Spleen (tissue), 11 donors: ENCODE measurements around the gene TTLL11. TPM values are rescaled to one million over a fixed set of nuclear protein-coding genes. Genes with fewer than 3 reads are reported as not detected.

Experiments used
- DNase-seq: peaks from one replicate; pipeline ENCODE4 v3.0.0-alpha.2; 2020
- H3K27ac ChIP-seq, 8 donors: fragments of 200-600 bp; sonication (generic) in 7 of 8; 1 replicate in 4 of 8; 2 replicates in 4 of 8; pipeline versions ENCODE4 v1.5.0 to v1.8.0; 2016 to 2021; ENCODE audit warnings: inconsistent platforms in 4 of 8, mild to moderate bottlenecking in 4 of 8, moderate library complexity in 1 of 8
- H3K27me3 ChIP-seq, 7 donors: fragments of 200-600 bp; sonication (generic) in 6 of 7; replicated peaks in 1 of 7; 1 replicate in 4 of 7; 2 replicates in 3 of 7; pipeline versions ENCODE4 v1.5.0 to v1.8.0; 2016 to 2021; ENCODE audit warnings: inconsistent platforms in 3 of 7, mild to moderate bottlenecking in 1 of 7
- H3K36me3 ChIP-seq, 6 donors: fragments of 200-600 bp; sonication (generic) in 5 of 6; 1 replicate in 4 of 6; 2 replicates in 2 of 6; pipeline versions ENCODE4 v1.5.0 to v1.8.0; 2016 to 2021; ENCODE audit warnings: inconsistent platforms in 2 of 6
- H3K4me1 ChIP-seq, 6 donors: fragments of 200-600 bp; sonication (generic) in 5 of 6; 1 replicate in 3 of 6; 2 replicates in 3 of 6; pipeline versions ENCODE4 v1.5.0 to v1.8.0; 2016 to 2021; ENCODE audit warnings: inconsistent platforms in 3 of 6
- H3K4me3 ChIP-seq, 8 donors: fragments of 200-600 bp; sonication (generic) in 7 of 8; 1 replicate in 4 of 8; 2 replicates in 4 of 8; pipeline versions ENCODE4 v1.5.0 to v1.8.0; 2016 to 2021; ENCODE audit warnings: inconsistent platforms in 4 of 8, mild to moderate bottlenecking in 4 of 8, moderate library complexity in 2 of 8
- H3K9me3 ChIP-seq, 8 donors: fragments of 200-600 bp; sonication (generic) in 7 of 8; 1 replicate in 4 of 8; 2 replicates in 4 of 8; pipeline versions ENCODE4 v1.5.0 to v1.8.0; 2016 to 2021; ENCODE audit warnings: inconsistent platforms in 4 of 8
- POLR2A ChIP-seq, 3 donors: fragments of 450-650 bp; IDR thresholded peaks; one replicate each; pipeline ENCODE4 v1.5.1; 2017; ENCODE audit warnings: antibody characterized with exemption in 3 of 3, mild to moderate bottlenecking in 1 of 3
- POLR2AphosphoS5 ChIP-seq, 3 donors: sonication (generic); formaldehyde crosslinking; IDR thresholded peaks; one replicate each; pipeline ENCODE4 v1.5.1; 2017; ENCODE audit warnings: antibody characterized with exemption in 3 of 3
- WGBS, 5 donors: extraction: QIAGEN DNeasy Blood & Tissue Kit in 3 of 5; methylation state at CpG; one replicate each; pipeline versions ENCODE4 v1.1.5 to v1.1.7; 2013 to 2018; 5-methylcytosine and 5-hydroxymethylcytosine counted together
- intact Hi-C: fragments of 100-400 bp; cut with DNase I; formaldehyde crosslinking; loops from one replicate; pipeline ENCODE4 v1.15.0; 2023; ENCODE audit warnings: low total_unique reads
- polyA plus RNA-seq, 3 donors: library from polyadenylated mRNA; stranded (reverse); fragments of 200-250 nt; gene quantifications; one replicate each; pipeline ENCODE4 v1.2.1, GENCODE V29; 2013
- total RNA-seq, 7 donors: library from RNA; depleted of rRNA in 3 of 7; stranded (reverse); fragments of >200 nt in 3 of 7; fragmentation: NEBNext Ultra II Directional in 4 of 7; extraction: Animal tissue kit (Norgen Biotek cat#: 25700) in 4 of 7; gene quantifications; one replicate each; pipeline versions ENCODE4 v1.1.0 to v1.2.1, GENCODE V29; 2016 to 2021
- TF ChIP-seq, protein P1 (sequence below), 11 experiments: fragments of 200-600 bp in 7 of 11; fragments of 450-650 bp in 4 of 11; sonication (generic) in 4 of 11; IDR thresholded peaks in 8 of 11; conservative IDR thresholded peaks in 3 of 11; 1 replicate in 7 of 11; 2 replicates in 4 of 11; pipeline versions ENCODE4 v1.4.0 to v1.8.0; 2016 to 2021; ENCODE audit warnings: antibody characterized with exemption in 11 of 11, inconsistent platforms in 4 of 11, mild to moderate bottlenecking in 1 of 11
- donor health status: healthy with polysubstance abuse.
- donor health status: DM: no; HTN: no; CAD: no; lungs with moderate emphysema.
- donor health status: DM: no; HTN: no; CAD: no.
- donor health status: Bipolar disorder and iron deficiency.
- donor health status: healthy.
- donor health status: DM: no; HTN: no; CAD: no.
- donor health status: DM: yes; HTN: yes; CAD: no.

The TTLL11 gene
- total and polyA plus RNA-seq, 10 donors = 1.6 to 12.8 (median 7.3) TPM

DNA sequence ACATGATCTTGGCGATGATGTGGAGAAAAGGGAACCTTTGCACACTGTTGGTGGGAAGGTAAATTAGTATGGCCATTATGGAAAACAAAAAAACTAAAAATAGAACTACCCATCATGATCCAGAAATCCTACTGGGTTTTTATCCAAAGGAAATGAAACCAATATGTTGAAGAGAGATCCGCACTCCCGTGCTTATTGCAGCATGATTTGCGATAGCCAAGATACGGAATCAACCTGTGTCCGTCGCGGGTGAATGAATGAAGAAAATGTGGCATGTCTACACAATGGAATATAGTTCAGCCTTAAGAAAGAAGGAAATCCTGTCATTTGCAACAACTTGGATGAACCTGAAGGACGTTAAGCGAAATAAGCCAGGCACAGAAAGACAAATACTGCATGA, 84.5 kb downstream of the TTLL11 start:
- 73 to 79% (median 76%) methylated on average over 10 of the region's 10 CpGs for WGBS, 5 donors
- H3K27me3 ChIP-seq = no peaks in the 10 kb centered on the region
- H3K36me3 ChIP-seq = no peaks in the 10 kb centered on the region
- H3K9me3 ChIP-seq = no peaks in the 10 kb centered on the region
- no peak for TF ChIP-seq POLR2AphosphoS5 (IDR thresholded peaks at IDR 0.05)
- TF ChIP-seq, protein P1, sequence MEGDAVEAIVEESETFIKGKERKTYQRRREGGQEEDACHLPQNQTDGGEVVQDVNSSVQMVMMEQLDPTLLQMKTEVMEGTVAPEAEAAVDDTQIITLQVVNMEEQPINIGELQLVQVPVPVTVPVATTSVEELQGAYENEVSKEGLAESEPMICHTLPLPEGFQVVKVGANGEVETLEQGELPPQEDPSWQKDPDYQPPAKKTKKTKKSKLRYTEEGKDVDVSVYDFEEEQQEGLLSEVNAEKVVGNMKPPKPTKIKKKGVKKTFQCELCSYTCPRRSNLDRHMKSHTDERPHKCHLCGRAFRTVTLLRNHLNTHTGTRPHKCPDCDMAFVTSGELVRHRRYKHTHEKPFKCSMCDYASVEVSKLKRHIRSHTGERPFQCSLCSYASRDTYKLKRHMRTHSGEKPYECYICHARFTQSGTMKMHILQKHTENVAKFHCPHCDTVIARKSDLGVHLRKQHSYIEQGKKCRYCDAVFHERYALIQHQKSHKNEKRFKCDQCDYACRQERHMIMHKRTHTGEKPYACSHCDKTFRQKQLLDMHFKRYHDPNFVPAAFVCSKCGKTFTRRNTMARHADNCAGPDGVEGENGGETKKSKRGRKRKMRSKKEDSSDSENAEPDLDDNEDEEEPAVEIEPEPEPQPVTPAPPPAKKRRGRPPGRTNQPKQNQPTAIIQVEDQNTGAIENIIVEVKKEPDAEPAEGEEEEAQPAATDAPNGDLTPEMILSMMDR (IDR thresholded peaks at IDR 0.05 in 8 of 11, conservative IDR thresholded peaks at IDR 0.05 in 3 of 11) = no peak
- H3K27ac ChIP-seq = no peak overlapping the region
- DNase-seq = no peak
- no peak overlapping the region for H3K4me3 ChIP-seq
- peaks cover 0 to 8% (median 0%) of the 10 kb centered on the region in 6 donors for H3K4me1 ChIP-seq
- intact Hi-C loops = no loop called here

DNA sequence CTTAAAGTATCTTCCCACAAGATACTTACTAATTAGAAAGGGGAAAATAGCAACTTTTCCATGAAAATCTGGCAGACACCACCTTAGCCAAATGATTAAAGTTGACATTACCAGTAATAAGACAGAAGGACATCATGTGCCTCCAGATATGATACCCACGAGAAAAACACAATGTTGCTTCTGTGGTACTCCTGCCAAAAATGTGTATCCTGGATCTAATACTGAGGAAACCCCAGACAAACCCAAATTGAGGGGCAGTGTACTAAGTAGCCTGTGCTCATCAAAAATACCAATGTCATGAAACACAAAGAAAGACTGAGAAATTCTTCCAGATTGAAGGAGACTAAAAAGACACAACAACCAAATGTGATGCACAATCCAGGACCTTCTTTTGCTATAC, 85.3 kb downstream of the TTLL11 start:
- DNase-seq = no peak
- intact Hi-C loops = no loop called here
- TF ChIP-seq POLR2AphosphoS5 (IDR thresholded peaks at IDR 0.05) = no peak
- TF ChIP-seq, protein P1 (IDR thresholded peaks at IDR 0.05 in 8 of 11, conservative IDR thresholded peaks at IDR 0.05 in 3 of 11) = no peak
- no peak for TF ChIP-seq POLR2A (IDR thresholded peaks at IDR 0.05)
- no peak overlapping the region for H3K4me3 ChIP-seq
- H3K27me3 ChIP-seq = no peaks in the 10 kb centered on the region
- peaks cover 0 to under 1% (median 0%) of the 10 kb centered on the region in 6 donors for H3K4me1 ChIP-seq
- WGBS, 5 donors = 49 to 81% (median 67%) methylated on average over 1 of the region's 1 CpG
- H3K36me3 ChIP-seq = no peaks in the 10 kb centered on the region
- no peaks in the 10 kb centered on the region for H3K9me3 ChIP-seq
- no peak overlapping the region for H3K27ac ChIP-seq

DNA sequence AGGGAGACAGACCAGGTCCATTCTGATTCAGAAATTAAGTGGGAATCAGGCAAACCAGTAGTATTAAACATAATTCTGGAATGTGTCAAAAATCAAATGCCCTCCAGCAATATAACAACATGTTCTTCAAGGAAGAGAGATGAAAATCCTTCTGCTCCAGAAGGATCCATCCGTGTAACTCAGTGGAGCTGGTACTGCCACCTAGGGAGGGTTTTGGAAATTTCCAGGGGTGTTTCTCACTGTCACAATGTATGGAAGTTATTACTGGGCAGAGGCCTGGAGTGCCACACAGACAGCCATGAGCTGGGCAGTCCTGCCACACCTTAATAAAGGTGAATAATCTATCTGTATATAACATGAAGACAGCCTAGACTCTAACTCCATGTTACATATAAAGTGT, 87.5 kb downstream of the TTLL11 start:
- no peak for DNase-seq
- TF ChIP-seq, protein P1 (IDR thresholded peaks at IDR 0.05 in 8 of 11, conservative IDR thresholded peaks at IDR 0.05 in 3 of 11) = peak in 1 of 11 experiments; percentile 21
- TF ChIP-seq POLR2AphosphoS5 (IDR thresholded peaks at IDR 0.05) = no peak
- Histone ChIP-seq H3K27ac (no peak overlapping the region), H3K36me3 (no peaks in the 10 kb centered on the region), H3K9me3 (no peaks in the 10 kb centered on the region), H3K27me3 (no peaks in the 10 kb centered on the region), H3K4me3 (no peak overlapping the region), H3K4me1 (no peaks in the 10 kb centered on the region)
- intact Hi-C loops = no loop called here
- WGBS, 5 donors = 43 to 69% (median 51%) methylated on average over 1 of the region's 1 CpG

DNA sequence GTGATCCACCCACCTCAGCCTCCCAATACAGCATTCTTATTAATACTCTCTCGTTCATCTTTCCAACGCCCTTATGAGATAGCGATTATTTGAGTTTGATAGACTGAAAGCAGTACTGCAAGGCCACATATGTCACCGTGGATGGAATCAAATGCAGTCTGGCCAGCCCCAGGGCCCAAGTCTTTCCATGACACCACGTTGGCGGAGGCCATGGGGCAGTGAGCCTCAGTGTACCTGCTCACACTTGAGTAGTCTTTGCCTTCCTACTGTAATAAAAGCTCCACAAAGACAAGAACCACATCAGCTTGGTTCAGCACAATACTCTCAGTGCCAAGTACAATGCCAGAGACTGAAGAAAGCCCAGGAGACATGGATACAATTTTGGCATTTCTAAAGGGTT, 88.5 kb downstream of the TTLL11 start:
- intact Hi-C loops = no loop called here
- Histone ChIP-seq H3K36me3 (no peaks in the 10 kb centered on the region), H3K27ac (no peak overlapping the region), H3K9me3 (no peaks in the 10 kb centered on the region), H3K4me1 (no peaks in the 10 kb centered on the region), H3K27me3 (no peaks in the 10 kb centered on the region), H3K4me3 (no peak overlapping the region)
- no peak for TF ChIP-seq POLR2A (IDR thresholded peaks at IDR 0.05)
- TF ChIP-seq POLR2AphosphoS5 (IDR thresholded peaks at IDR 0.05) = no peak
- TF ChIP-seq, protein P1 (IDR thresholded peaks at IDR 0.05 in 8 of 11, conservative IDR thresholded peaks at IDR 0.05 in 3 of 11) = no peak
- no peak for DNase-seq
- WGBS, 5 donors = 89 to 95% (median 94%) methylated on average over 6 of the region's 6 CpGs
